ENCODE data around the gene CORO1A.
"Not testable (repeated sequence)": the region's sequence is repeated elsewhere in the genome, so short reads cannot be mapped to it uniquely, and the experiment has no call there.

The CORO1A gene

GRCh38 chr16:30183233-30184095, at the start of gene CORO1A:
Gene CORO1A, plus strand, starts transcription at chr16:30183602. Its CDS starts 1,608 bp downstream, at chr16:30185210.
- peak; percentile 90 for DNase-seq

- no peak for DNase-seq
Measured at GRCh38 chr16:30136971-30137605, 46.3 kb upstream of the CORO1A start.

- DNase-seq: no peak
Measured at GRCh38 chr16:30137897-30138296, 45.5 kb upstream of the CORO1A start.

- DNase-seq: peak; percentile 40
Measured at GRCh38 chr16:30139583-30140481, 43.6 kb upstream of the CORO1A start.

GRCh38 chr16:30141750-30142149, 41.7 kb upstream of the CORO1A start:
- DNase-seq: no peak

- peak; percentile 44 for DNase-seq
Measured at GRCh38 chr16:30142672-30143346, 40.6 kb upstream of the CORO1A start.

- DNase-seq: no peak
Measured at GRCh38 chr16:30143347-30143702, 40.1 kb upstream of the CORO1A start.

GRCh38 chr16:30144017-30144416, 39.4 kb upstream of the CORO1A start:
- DNase-seq: no peak

GRCh38 chr16:30144917-30145316, 38.5 kb upstream of the CORO1A start:
- DNase-seq: no peak

- no peak for DNase-seq
Measured at GRCh38 chr16:30145657-30146056, 37.7 kb upstream of the CORO1A start.

- no peak for DNase-seq
Measured at GRCh38 chr16:30147843-30148510, 35.4 kb upstream of the CORO1A start.

GRCh38 chr16:30149250-30149930, 34.0 kb upstream of the CORO1A start:
- DNase-seq: no peak

GRCh38 chr16:30151091-30151490, 32.3 kb upstream of the CORO1A start:
- DNase-seq: no peak

- no peak for DNase-seq
Measured at GRCh38 chr16:30152517-30152916, 30.9 kb upstream of the CORO1A start.

- DNase-seq: no peak
Measured at GRCh38 chr16:30155188-30155587, 28.2 kb upstream of the CORO1A start.

GRCh38 chr16:30157214-30157613, 26.2 kb upstream of the CORO1A start:
- DNase-seq: no peak

- DNase-seq: no peak
Measured at GRCh38 chr16:30163538-30163937, 19.9 kb upstream of the CORO1A start.

GRCh38 chr16:30166202-30166902, 17.1 kb upstream of the CORO1A start:
- DNase-seq: no peak

GRCh38 chr16:30168746-30169145, 14.7 kb upstream of the CORO1A start:
- DNase-seq: not testable (repeated sequence)

GRCh38 chr16:30169416-30169815, 14.0 kb upstream of the CORO1A start:
- DNase-seq: not testable (repeated sequence)

GRCh38 chr16:30170145-30170544, 13.3 kb upstream of the CORO1A start:
- DNase-seq: not testable (repeated sequence)
